ENCODE measurements around the gene KLC1.

The KLC1 gene

DNA sequence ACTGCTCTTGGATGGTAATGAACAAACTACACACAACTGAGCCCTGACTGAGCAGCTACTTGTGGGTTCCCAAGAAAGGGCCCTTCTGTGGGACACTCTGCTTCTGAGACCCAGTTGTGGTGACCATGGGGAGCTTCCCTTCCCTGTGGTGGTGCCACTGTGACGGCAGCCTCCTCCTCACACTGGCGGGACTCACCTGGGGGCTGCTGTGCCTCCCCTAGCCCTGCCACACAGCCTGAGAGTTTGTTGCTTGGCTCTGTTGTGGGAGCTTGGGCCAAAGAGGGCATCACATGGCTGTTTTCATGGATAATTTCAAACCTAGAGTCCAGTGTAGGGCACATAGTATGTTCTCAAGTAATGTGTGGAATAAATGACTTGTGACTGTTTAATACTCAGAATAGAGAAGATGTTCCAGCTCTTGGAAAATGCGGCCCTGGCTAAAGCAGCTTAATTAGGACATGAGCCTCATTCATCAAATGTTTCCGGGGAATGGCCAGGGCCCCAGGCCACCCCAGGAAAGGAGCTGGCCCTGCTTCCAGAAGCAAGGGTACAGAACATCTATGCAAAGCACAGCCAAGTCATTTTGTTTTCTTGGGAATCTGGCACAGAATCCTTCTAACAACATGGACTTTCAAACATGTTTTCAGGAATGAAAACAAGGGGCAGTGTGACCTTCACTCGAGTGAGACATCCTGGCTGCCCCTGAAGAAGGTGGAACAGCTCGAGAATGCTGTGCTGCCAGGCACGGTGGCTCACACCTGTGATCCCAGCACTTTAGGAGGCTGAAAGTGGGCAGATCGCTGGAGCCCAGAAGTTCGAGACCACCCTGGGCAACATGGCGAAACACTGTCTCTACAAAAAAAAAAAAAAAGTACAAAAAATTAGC, 107.8 kb downstream of the KLC1 start:
- no peak for TF ChIP-seq RAD21 (IDR thresholded peaks at IDR 0.05; ENCODE audit: low read depth)
- no peak for TF ChIP-seq EP300 (IDR thresholded peaks at IDR 0.05; ENCODE audit: borderline replicate concordance)
- TF ChIP-seq CREB1 (IDR thresholded peaks at IDR 0.05; ENCODE audit: low read depth): no peak
- TF ChIP-seq TEAD4 (IDR thresholded peaks at IDR 0.05): no peak
- TF ChIP-seq EGR1 (IDR thresholded peaks at IDR 0.05): no peak
- TF ChIP-seq FOXM1 (IDR thresholded peaks at IDR 0.05; ENCODE audit: borderline replicate concordance, low read depth): no peak
- TF ChIP-seq, protein P1, sequence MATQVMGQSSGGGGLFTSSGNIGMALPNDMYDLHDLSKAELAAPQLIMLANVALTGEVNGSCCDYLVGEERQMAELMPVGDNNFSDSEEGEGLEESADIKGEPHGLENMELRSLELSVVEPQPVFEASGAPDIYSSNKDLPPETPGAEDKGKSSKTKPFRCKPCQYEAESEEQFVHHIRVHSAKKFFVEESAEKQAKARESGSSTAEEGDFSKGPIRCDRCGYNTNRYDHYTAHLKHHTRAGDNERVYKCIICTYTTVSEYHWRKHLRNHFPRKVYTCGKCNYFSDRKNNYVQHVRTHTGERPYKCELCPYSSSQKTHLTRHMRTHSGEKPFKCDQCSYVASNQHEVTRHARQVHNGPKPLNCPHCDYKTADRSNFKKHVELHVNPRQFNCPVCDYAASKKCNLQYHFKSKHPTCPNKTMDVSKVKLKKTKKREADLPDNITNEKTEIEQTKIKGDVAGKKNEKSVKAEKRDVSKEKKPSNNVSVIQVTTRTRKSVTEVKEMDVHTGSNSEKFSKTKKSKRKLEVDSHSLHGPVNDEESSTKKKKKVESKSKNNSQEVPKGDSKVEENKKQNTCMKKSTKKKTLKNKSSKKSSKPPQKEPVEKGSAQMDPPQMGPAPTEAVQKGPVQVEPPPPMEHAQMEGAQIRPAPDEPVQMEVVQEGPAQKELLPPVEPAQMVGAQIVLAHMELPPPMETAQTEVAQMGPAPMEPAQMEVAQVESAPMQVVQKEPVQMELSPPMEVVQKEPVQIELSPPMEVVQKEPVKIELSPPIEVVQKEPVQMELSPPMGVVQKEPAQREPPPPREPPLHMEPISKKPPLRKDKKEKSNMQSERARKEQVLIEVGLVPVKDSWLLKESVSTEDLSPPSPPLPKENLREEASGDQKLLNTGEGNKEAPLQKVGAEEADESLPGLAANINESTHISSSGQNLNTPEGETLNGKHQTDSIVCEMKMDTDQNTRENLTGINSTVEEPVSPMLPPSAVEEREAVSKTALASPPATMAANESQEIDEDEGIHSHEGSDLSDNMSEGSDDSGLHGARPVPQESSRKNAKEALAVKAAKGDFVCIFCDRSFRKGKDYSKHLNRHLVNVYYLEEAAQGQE (IDR thresholded peaks at IDR 0.05; ENCODE audit: low read depth): no peak
- no peak for TF ChIP-seq CEBPB (IDR thresholded peaks at IDR 0.05)
- TF ChIP-seq YY1 (IDR thresholded peaks at IDR 0.05; ENCODE audit: low read depth): no peak

DNA sequence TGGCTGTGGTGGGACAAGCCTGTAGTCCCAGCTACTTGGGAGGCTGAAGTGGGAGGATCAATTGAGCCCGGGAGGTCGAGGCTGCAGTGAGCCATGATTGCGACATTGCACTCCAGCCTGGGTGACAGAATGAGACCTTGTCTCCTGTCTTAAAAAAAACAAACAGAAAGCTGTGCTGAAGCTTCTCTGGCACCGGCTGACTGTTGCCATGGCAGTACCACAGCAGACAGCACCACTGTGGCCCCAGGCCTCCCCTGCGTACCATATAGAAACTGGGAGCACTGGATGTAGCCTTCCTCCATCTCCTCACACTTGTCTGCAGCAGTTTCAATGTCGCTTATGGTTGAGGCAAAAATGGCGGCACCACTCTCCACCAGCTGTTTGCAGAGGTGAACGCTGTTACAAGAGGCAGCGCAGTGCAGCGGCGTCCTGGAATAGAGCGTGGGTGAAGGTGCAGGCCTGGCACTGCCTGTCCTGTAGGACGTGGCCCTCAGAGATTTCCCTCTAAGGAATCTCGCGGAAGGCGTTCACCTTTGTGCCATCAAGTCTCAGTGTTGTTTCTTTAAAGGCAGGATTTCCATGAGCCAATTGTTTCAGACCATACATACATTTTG, 108.5 kb downstream of the KLC1 start:
- no peak for TF ChIP-seq FOXM1 (IDR thresholded peaks at IDR 0.05; ENCODE audit: borderline replicate concordance, low read depth)
- TF ChIP-seq NFIC (IDR thresholded peaks at IDR 0.05): no peak
- TF ChIP-seq CREB1 (IDR thresholded peaks at IDR 0.05; ENCODE audit: low read depth): no peak
- TF ChIP-seq EP300 (IDR thresholded peaks at IDR 0.05; ENCODE audit: borderline replicate concordance): no peak
- no peak for TF ChIP-seq YY1 (IDR thresholded peaks at IDR 0.05; ENCODE audit: low read depth)
- TF ChIP-seq, protein P1 (IDR thresholded peaks at IDR 0.05; ENCODE audit: low read depth): no peak
- TF ChIP-seq RAD21 (IDR thresholded peaks at IDR 0.05; ENCODE audit: low read depth): no peak
- TF ChIP-seq TAF1 (IDR thresholded peaks at IDR 0.05; ENCODE audit: low read depth): no peak
- TF ChIP-seq ZBTB7A (IDR thresholded peaks at IDR 0.05; ENCODE audit: low read depth): no peak
- no peak for TF ChIP-seq TEAD4 (IDR thresholded peaks at IDR 0.05)
- TF ChIP-seq TCF12 (IDR thresholded peaks at IDR 0.05; ENCODE audit: low read depth): no peak
- TF ChIP-seq, protein P2, sequence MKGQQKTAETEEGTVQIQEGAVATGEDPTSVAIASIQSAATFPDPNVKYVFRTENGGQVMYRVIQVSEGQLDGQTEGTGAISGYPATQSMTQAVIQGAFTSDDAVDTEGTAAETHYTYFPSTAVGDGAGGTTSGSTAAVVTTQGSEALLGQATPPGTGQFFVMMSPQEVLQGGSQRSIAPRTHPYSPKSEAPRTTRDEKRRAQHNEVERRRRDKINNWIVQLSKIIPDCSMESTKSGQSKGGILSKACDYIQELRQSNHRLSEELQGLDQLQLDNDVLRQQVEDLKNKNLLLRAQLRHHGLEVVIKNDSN (IDR thresholded peaks at IDR 0.05): no peak

DNA sequence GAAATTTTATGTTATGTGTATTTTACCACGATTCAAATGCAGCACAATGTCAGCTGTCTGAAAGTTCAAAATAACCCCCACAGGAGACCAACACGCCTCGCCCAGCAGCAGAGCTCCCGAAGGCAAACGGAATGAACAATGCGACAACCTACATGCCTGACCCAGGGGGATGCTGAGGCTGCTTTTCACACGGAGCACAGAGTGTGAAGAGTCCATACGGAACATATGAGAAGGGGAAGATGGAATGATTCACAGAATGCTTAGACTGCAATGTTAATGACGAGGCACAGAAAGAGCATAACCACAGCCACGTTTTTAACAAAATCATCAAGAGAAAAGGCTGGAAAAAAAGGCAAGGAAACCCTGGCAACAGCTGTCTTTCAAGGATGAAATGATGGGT, 109.2 kb downstream of the KLC1 start:
- TF ChIP-seq, protein P3, sequence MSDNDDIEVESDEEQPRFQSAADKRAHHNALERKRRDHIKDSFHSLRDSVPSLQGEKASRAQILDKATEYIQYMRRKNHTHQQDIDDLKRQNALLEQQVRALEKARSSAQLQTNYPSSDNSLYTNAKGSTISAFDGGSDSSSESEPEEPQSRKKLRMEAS (IDR thresholded peaks at IDR 0.05): no peak
- TF ChIP-seq TAF1 (IDR thresholded peaks at IDR 0.05; ENCODE audit: low read depth): no peak
- TF ChIP-seq, protein P1 (IDR thresholded peaks at IDR 0.05; ENCODE audit: low read depth): no peak
- no peak for TF ChIP-seq NFIC (IDR thresholded peaks at IDR 0.05)
- TF ChIP-seq TCF12 (IDR thresholded peaks at IDR 0.05; ENCODE audit: low read depth): no peak
- TF ChIP-seq TEAD4 (IDR thresholded peaks at IDR 0.05): no peak
- TF ChIP-seq ZBTB7A (IDR thresholded peaks at IDR 0.05; ENCODE audit: low read depth): no peak
- TF ChIP-seq, protein P2 (IDR thresholded peaks at IDR 0.05): no peak
- TF ChIP-seq CREB1 (IDR thresholded peaks at IDR 0.05; ENCODE audit: low read depth): no peak
- TF ChIP-seq EP300 (IDR thresholded peaks at IDR 0.05; ENCODE audit: borderline replicate concordance): no peak
- TF ChIP-seq EGR1 (IDR thresholded peaks at IDR 0.05): no peak
- TF ChIP-seq YY1 (IDR thresholded peaks at IDR 0.05; ENCODE audit: low read depth): no peak
- no peak for TF ChIP-seq FOXM1 (IDR thresholded peaks at IDR 0.05; ENCODE audit: borderline replicate concordance, low read depth)
- no peak for TF ChIP-seq CEBPB (IDR thresholded peaks at IDR 0.05)
